HEK293T (cell line): ENCODE results near the gene CYB5R4.

Experiments used
- CTCF ChIA-PET: fragments of 350-600 bp; formaldehyde crosslinking; extraction: SDS; loops from one replicate; lab custom pipeline; 2021; ENCODE audit warnings: antibody characterized with exemption, inconsistent platforms; lab: Yijun Ruan, JAX
- POLR2A ChIA-PET: fragments of 350-600 bp; formaldehyde crosslinking; extraction: SDS; loops from one replicate; lab custom pipeline; 2020; ENCODE audit warnings: antibody characterized with exemption, inconsistent platforms; lab: Yijun Ruan, JAX
- DNase-seq: peaks from one replicate; pipeline ENCODE4 v3.0.0; 2012; ENCODE audit warnings: mixed read lengths; ENCODE audit errors: extremely low spot score
- ARNT ChIP-seq: fragments of 450-650 bp; IDR thresholded peaks from 2 replicates; pipeline ENCODE4 v1.6.1; 2017; ENCODE audit warnings: mild to moderate bottlenecking
- BHLHE40 ChIP-seq: fragments of 450-650 bp; IDR thresholded peaks from 2 replicates; pipeline ENCODE4 v1.6.1; 2016; ENCODE audit warnings: mild to moderate bottlenecking, moderate library complexity, borderline replicate concordance
- CTBP1 ChIP-seq: fragments of 450-650 bp; IDR thresholded peaks from 2 replicates; pipeline ENCODE4 v1.6.1; 2016; ENCODE audit warnings: borderline replicate concordance
- ELF4 ChIP-seq: fragments of 450-650 bp; IDR thresholded peaks from 2 replicates; pipeline ENCODE4 v1.6.1; 2017; ENCODE audit warnings: antibody characterized with exemption
- FOXA1 ChIP-seq: fragments of 450-650 bp; IDR thresholded peaks from 2 replicates; pipeline ENCODE4 v1.6.1; 2016; ENCODE audit warnings: mild to moderate bottlenecking
- FOXK2 ChIP-seq: fragments of 450-650 bp; IDR thresholded peaks from 2 replicates; pipeline ENCODE4 v1.6.1; 2016; ENCODE audit warnings: mild to moderate bottlenecking
- FOXM1 ChIP-seq: fragments of 450-650 bp; IDR thresholded peaks from 2 replicates; pipeline ENCODE4 v1.6.1; 2017; ENCODE audit warnings: mild to moderate bottlenecking, borderline replicate concordance
- HDGF ChIP-seq: fragments of 450-650 bp; IDR thresholded peaks from 2 replicates; pipeline ENCODE4 v1.6.1; 2017; ENCODE audit warnings: antibody characterized with exemption, borderline replicate concordance
- L3MBTL2 ChIP-seq: fragments of 450-650 bp; conservative IDR thresholded peaks from 2 replicates; pipeline ENCODE4 v1.6.1; 2016; ENCODE audit warnings: mild to moderate bottlenecking
- LEF1 ChIP-seq: fragments of 450-650 bp; IDR thresholded peaks from 2 replicates; pipeline ENCODE4 v1.6.1; 2017; ENCODE audit warnings: mild to moderate bottlenecking, borderline replicate concordance
- NFRKB ChIP-seq: fragments of 450-650 bp; IDR thresholded peaks from 2 replicates; pipeline ENCODE4 v1.6.1; 2016; ENCODE audit warnings: mild to moderate bottlenecking, moderate library complexity
- PKNOX1 ChIP-seq: fragments of 450-650 bp; IDR thresholded peaks from 2 replicates; pipeline ENCODE4 v1.6.1; 2016
- SP1 ChIP-seq: fragments of 450-650 bp; IDR thresholded peaks from 2 replicates; pipeline ENCODE4 v1.6.1; 2017
- SUZ12 ChIP-seq: fragments of 450-650 bp; IDR thresholded peaks from 2 replicates; pipeline ENCODE4 v1.6.1; 2016; ENCODE audit warnings: mild to moderate bottlenecking
- TARDBP ChIP-seq: fragments of 450-650 bp; IDR thresholded peaks from 2 replicates; pipeline ENCODE4 v1.6.1; 2016
- ZNF384 ChIP-seq: fragments of 450-650 bp; IDR thresholded peaks from 2 replicates; pipeline ENCODE4 v1.6.1; 2016

The CYB5R4 gene

DNA sequence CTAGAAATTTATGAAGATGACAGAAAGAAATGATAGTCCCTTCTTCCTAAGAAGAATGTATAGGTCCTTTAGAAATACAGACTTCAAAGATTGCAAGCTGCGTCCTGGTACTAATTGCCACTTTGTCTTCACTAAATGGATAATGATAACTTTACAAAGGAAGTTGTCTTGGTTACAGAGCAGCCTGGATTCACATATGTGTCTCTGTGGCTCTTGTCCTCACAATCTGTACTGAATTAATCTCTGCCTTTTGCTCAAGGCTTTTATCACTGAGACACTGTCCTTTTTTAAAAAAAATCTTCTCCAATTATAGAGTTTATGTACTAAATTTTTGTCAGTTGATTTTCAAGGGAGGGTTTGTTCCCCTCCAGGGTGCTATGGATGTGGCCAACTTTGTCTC, 156.5 kb downstream of the CYB5R4 start:
- POLR2A ChIA-PET: no interaction called here
- CTCF ChIA-PET: no interaction called here
- DNase-seq: no peak
- TF ChIP-seq CTBP1 (no peak), LEF1 (no peak), FOXM1 (no peak), HDGF (no peak), NFRKB (no peak), FOXA1 (no peak), ELF4 (no peak), FOXK2 (no peak), ARNT (no peak), PKNOX1 (no peak), ZNF384 (no peak), BHLHE40 (no peak), L3MBTL2 (no peak), TARDBP (no peak), SUZ12 (no peak), SP1 (no peak)
